IMR-90 (cell line): ENCODE results near the gene ZFYVE21. TPM values are rescaled to one million over a fixed set of nuclear protein-coding genes. Genes with fewer than 3 reads are reported as not detected.

ENCODE experiments used
- ATAC-seq: fragments of 200-7000 bp; cut with Tn5 transposase; 2 replicates; pipeline ENCODE4 v1.9.1; 2020; ENCODE audit warnings: low read depth, mild to moderate bottlenecking, moderate library complexity
- BruUV-seq: library from RNA; stranded (reverse); fragments of 400-500 nt; replicated peaks from 2 replicates; lab custom pipeline; 2021; lab: Mats Ljungman, UMichigan
- CTCF ChIA-PET: fragments of 300-600 bp; formaldehyde crosslinking; extraction: SDS; loops from one replicate; lab custom pipeline; 2021; ENCODE audit warnings: antibody characterized with exemption; lab: Yijun Ruan, JAX
- POLR2A ChIA-PET: fragments of 300-600 bp; sonication (Branson Sonifier 250); formaldehyde crosslinking; loops from one replicate; lab custom pipeline; 2022; ENCODE audit warnings: antibody characterized with exemption; ENCODE audit not compliant: unreplicated experiment; lab: Charles Lee
- DNase-seq: peaks from one replicate; pipeline ENCODE4 v3.0.0; 2013
- H2AFZ ChIP-seq: replicated peaks from 2 replicates; pipeline ENCODE3; 2013; ENCODE audit warnings: low read length, mild to moderate bottlenecking; ENCODE audit not compliant: poor library complexity
- H2AK5ac ChIP-seq: 2 replicates; pipeline ENCODE4 v1.6.1; 2013; ENCODE audit warnings: low read depth, low read length, inconsistent platforms
- H2AK9ac ChIP-seq: replicated peaks from 2 replicates; pipeline ENCODE3; 2013; ENCODE audit warnings: mild to moderate bottlenecking, low read depth, low read length, moderate library complexity; ENCODE audit not compliant: poor library complexity
- H2BK120ac ChIP-seq: 2 replicates; pipeline ENCODE4 v1.6.1; 2013; ENCODE audit warnings: low read depth, low read length, inconsistent platforms
- H2BK15ac ChIP-seq: 3 replicates; pipeline ENCODE4 v1.6.1; 2013; ENCODE audit warnings: low read depth, low read length, inconsistent platforms
- H2BK20ac ChIP-seq: 2 replicates; pipeline ENCODE4 v1.6.1; 2013; ENCODE audit warnings: low read depth, mild to moderate bottlenecking, inconsistent platforms, low read length, moderate library complexity
- H2BK5ac ChIP-seq: 2 replicates; pipeline ENCODE4 v1.6.1; 2013; ENCODE audit warnings: mild to moderate bottlenecking, low read depth, low read length, inconsistent platforms; ENCODE audit not compliant: poor library complexity, severe bottlenecking
- H3K14ac ChIP-seq: replicated peaks from 2 replicates; pipeline ENCODE4 v1.6.1; 2013; ENCODE audit warnings: low read depth, low read length, inconsistent platforms
- H3K18ac ChIP-seq: 2 replicates; pipeline ENCODE4 v1.6.1; 2013; ENCODE audit warnings: low read depth, low read length, control low read depth
- H3K23ac ChIP-seq: 2 replicates; pipeline ENCODE4 v1.6.1; 2013; ENCODE audit warnings: low read depth, low read length, inconsistent platforms
- H3K27ac ChIP-seq: 2 replicates; pipeline ENCODE4 v1.5.1; 2013; ENCODE audit warnings: mild to moderate bottlenecking, control low read depth, low read length; ENCODE audit not compliant: insufficient read depth
- H3K27me3 ChIP-seq: 2 replicates; pipeline ENCODE4 v1.6.1; 2013; ENCODE audit warnings: low read length; ENCODE audit not compliant: control insufficient read depth, insufficient read depth
- H3K36me3 ChIP-seq: 2 replicates; pipeline ENCODE4 v1.6.1; 2013; ENCODE audit warnings: low read length, mixed read lengths; ENCODE audit not compliant: control insufficient read depth, insufficient read depth
- H3K4ac ChIP-seq: 2 replicates; pipeline ENCODE4 v1.6.1; 2013; ENCODE audit warnings: low read depth, low read length, inconsistent platforms
- H3K4me1 ChIP-seq: 2 replicates; pipeline ENCODE4 v1.6.1; 2013; ENCODE audit warnings: low read length, mixed read lengths; ENCODE audit not compliant: control insufficient read depth, insufficient read depth
- H3K4me2 ChIP-seq: 2 replicates; pipeline ENCODE4 v1.6.1; 2013; ENCODE audit warnings: low read depth, mild to moderate bottlenecking, control low read depth, low read length, moderate library complexity
- H3K4me3 ChIP-seq: 2 replicates; pipeline ENCODE4 v1.5.1; 2013; ENCODE audit warnings: low read depth, mild to moderate bottlenecking, control low read depth, low read length, moderate library complexity; ENCODE audit not compliant: insufficient read depth
- H3K56ac ChIP-seq: 2 replicates; pipeline ENCODE4 v1.6.1; 2013; ENCODE audit warnings: low read length, inconsistent platforms; ENCODE audit not compliant: insufficient read depth; ENCODE audit errors: extremely low read depth
- H3K79me1 ChIP-seq, 2 experiments: 2 replicates each; pipeline ENCODE4 v1.6.1; 2013; ENCODE audit warnings: low read length in 2 of 2, inconsistent platforms in 1 of 2, low read depth in 1 of 2
- H3K9ac ChIP-seq: 2 replicates; pipeline ENCODE4 v1.6.1; 2013; ENCODE audit warnings: low read depth, low read length, control low read depth
- H3K9me1 ChIP-seq: 2 replicates; pipeline ENCODE4 v1.6.1; 2013; ENCODE audit warnings: low read length, inconsistent platforms; ENCODE audit not compliant: insufficient read depth
- H3K9me3 ChIP-seq: 2 replicates; pipeline ENCODE4 v1.6.1; 2013; ENCODE audit warnings: low read length; ENCODE audit not compliant: control insufficient read depth, insufficient read depth
- H4K20me1 ChIP-seq: 2 replicates; pipeline ENCODE4 v1.6.1; 2013; ENCODE audit warnings: low read length, inconsistent platforms; ENCODE audit not compliant: insufficient read depth
- H4K5ac ChIP-seq: 2 replicates; pipeline ENCODE4 v1.6.1; 2013; ENCODE audit warnings: mild to moderate bottlenecking, low read depth, low read length, control low read depth
- H4K8ac ChIP-seq, 2 experiments: 2 replicates each; pipeline ENCODE4 v1.6.1; 2013; ENCODE audit warnings: low read depth in 2 of 2, low read length in 2 of 2, control low read depth in 1 of 2, inconsistent platforms in 1 of 2
- H4K91ac ChIP-seq: 2 replicates; pipeline ENCODE4 v1.6.1; 2013; ENCODE audit warnings: low read depth, low read length, inconsistent platforms; ENCODE audit not compliant: insufficient read depth
- CEBPB ChIP-seq: IDR thresholded peaks from 2 replicates; pipeline ENCODE4 v1.6.1; 2012; ENCODE audit warnings: low read depth, low read length, improper control_type of control experiment
- CHD1 ChIP-seq: IDR thresholded peaks from 2 replicates; pipeline ENCODE4 v1.6.1; 2012; ENCODE audit warnings: low read depth, low read length, improper control_type of control experiment
- MAFK ChIP-seq: IDR thresholded peaks from 2 replicates; pipeline ENCODE4 v1.6.1; 2012; ENCODE audit warnings: low read depth, low read length, improper control_type of control experiment
- NFE2L2 ChIP-seq: fragments of 150-350 bp; IDR thresholded peaks from 2 replicates; pipeline ENCODE4 v1.6.1; 2016; ENCODE audit warnings: low read depth, mild to moderate bottlenecking, low read length
- RFX5 ChIP-seq: IDR thresholded peaks from 2 replicates; pipeline ENCODE4 v1.8.0; 2012; ENCODE audit warnings: low read depth, mild to moderate bottlenecking, low read length, moderate library complexity
- WGBS, 2 experiments: methylation state at CpG; one replicate each; pipeline versions ENCODE4 v1.1.5 to v1.1.7; 2013; ENCODE audit warnings: missing lambda C conversion rate in 2 of 2; ENCODE audit not compliant: insufficient read length in 1 of 2; ENCODE audit errors: extremely low coverage in 2 of 2; 5-methylcytosine and 5-hydroxymethylcytosine counted together
- dilution Hi-C: fragments of 300-500 bp; cut with HindIII; formaldehyde crosslinking; loops from one replicate; pipeline ENCODE4 v1.14.3; 2018; ENCODE audit warnings: low sequenced_read_pairs; ENCODE audit not compliant: unreplicated experiment
- in situ Hi-C: fragments of 300-500 bp; cut with MboI; formaldehyde crosslinking; loops from 3 replicates; pipeline ENCODE4 v1.14.3; 2019; ENCODE audit warnings: low sequenced_read_pairs, inconsistent platforms, mixed read lengths
- intact Hi-C: fragments of 100-400 bp; cut with micrococcal nuclease; formaldehyde crosslinking; loops from 2 replicates; pipeline ENCODE4 v1.10.0; 2022
- polyA plus RNA-seq, 3 experiments: library from polyadenylated mRNA; depleted of rRNA; stranded (reverse); fragments of >200 nt; gene quantifications; 2 replicates each; pipeline ENCODE4 v1.2.3, GENCODE V29; 2012; ENCODE audit warnings: low replicate concordance in 1 of 3
- total RNA-seq: library from RNA; depleted of rRNA; stranded (reverse); fragments of >200 nt; gene quantifications from 2 replicates; pipeline ENCODE4 v1.2.3, GENCODE V29; 2012
- TF ChIP-seq, protein P1 (sequence below): conservative IDR thresholded peaks from 2 replicates; pipeline ENCODE4 v1.5.1; 2012; ENCODE audit warnings: mild to moderate bottlenecking, low read depth, low read length, improper control_type of control experiment

The ZFYVE21 gene
- total and polyA plus RNA-seq, 2 of the 4 experiments (the other 2 are of a cell fraction), result 41.2 to 89.2 TPM

DNA sequence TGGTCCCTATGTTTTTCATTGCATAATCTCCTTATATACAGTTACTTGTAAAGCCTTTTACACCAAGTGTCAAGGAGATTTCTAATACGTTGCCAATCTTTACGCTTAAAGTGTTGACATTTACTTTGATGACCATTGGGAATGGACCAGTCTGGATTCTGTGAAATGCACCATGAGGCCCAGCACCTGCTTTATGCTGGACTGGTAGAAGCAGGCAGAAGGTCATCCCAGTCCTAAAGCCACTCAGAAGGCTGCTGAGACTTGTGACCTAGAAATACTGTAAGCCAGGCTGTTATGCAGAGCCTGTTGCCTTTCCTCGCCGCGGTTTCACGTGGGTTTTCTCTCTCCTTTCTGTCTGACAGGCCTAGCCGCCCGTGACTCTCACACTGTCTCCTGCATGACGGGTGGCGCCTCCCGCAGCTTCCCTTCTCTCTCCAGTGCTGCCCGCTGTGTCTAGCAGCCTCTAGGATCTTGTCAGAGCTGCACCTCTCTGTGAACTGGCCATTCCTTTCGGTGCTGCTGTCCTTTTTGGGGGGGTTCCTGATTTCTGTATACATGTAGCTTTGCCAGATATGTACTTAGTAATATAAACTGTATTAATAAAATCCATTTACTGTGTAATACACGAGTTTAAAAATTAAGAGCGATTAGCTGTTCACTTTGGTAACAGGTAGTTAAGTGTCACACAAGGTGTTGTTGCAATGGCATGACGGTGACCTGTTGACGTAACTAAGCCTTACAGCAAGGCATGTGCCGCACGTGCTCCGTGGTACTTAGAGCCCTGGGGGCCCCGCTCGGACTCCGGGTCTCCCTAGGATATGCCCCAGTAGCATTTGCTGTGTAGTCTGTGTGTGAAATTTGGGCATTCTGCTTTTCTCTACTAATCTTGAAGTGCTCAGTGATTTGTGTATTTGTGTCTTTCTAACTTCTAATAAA is 30.1 kb upstream of the ZFYVE21 start:
- CTCF ChIA-PET, result no interaction called here
- intact Hi-C loops, result no loop called here
- Histone ChIP-seq H3K4ac (no peak overlapping the region), H2BK15ac (no peak overlapping the region), H3K9me1 (peaks cover 10% of the 10 kb centered on the region; the same call in 1 of the 2 replicates), H4K20me1 (peaks cover 49% of the 10 kb centered on the region), H3K79me1 (peaks cover 44 to 76% of the 10 kb centered on the region in 2 experiments), H3K4me1 (peaks cover 8% of the 10 kb centered on the region), H2AK5ac (no peak overlapping the region), H2BK20ac (no peak overlapping the region), H4K91ac (no peak overlapping the region), H3K56ac (no peak overlapping the region), H3K4me2 (no peak overlapping the region), H3K9me3 (no peaks in the 10 kb centered on the region), H2AFZ (no peak overlapping the region), H4K8ac (no peak overlapping the region), H2AK9ac (peak overlapping the region; percentile 9), H3K27ac (no peak overlapping the region), H3K4me3 (no peak overlapping the region), H4K5ac (no peak overlapping the region), H3K27me3 (no peaks in the 10 kb centered on the region), H2BK5ac (no peak overlapping the region), H3K14ac (no peak overlapping the region), H2BK120ac (no peak overlapping the region), H3K36me3 (peaks cover 60% of the 10 kb centered on the region), H3K23ac (no peak overlapping the region), H3K18ac (no peak overlapping the region), H3K9ac (no peak overlapping the region)
- ATAC-seq, result no peak
- in situ Hi-C loops, result loop anchor here (10.0 kb wide), 1 partner anchor 111 kb away; no protein-coding TSS in a partner anchor
- POLR2A ChIA-PET, result no interaction called here
- no TSS peak for BruUV-seq
- dilution Hi-C loops, result no loop called here
- DNase-seq, result no peak
- 96% methylated on average over 4 of the region's 23 CpGs; no CpG with 5 or more reads in 1 of the 2 experiments for WGBS, 2 experiments
- TF ChIP-seq RFX5 (no peak), MAFK (no peak), CEBPB (no peak), NFE2L2 (no peak), CHD1 (no peak)
- TF ChIP-seq, protein P1, sequence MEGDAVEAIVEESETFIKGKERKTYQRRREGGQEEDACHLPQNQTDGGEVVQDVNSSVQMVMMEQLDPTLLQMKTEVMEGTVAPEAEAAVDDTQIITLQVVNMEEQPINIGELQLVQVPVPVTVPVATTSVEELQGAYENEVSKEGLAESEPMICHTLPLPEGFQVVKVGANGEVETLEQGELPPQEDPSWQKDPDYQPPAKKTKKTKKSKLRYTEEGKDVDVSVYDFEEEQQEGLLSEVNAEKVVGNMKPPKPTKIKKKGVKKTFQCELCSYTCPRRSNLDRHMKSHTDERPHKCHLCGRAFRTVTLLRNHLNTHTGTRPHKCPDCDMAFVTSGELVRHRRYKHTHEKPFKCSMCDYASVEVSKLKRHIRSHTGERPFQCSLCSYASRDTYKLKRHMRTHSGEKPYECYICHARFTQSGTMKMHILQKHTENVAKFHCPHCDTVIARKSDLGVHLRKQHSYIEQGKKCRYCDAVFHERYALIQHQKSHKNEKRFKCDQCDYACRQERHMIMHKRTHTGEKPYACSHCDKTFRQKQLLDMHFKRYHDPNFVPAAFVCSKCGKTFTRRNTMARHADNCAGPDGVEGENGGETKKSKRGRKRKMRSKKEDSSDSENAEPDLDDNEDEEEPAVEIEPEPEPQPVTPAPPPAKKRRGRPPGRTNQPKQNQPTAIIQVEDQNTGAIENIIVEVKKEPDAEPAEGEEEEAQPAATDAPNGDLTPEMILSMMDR, result no peak
